Activated CD4-positive, CD25-positive, alpha-beta regulatory T cell treated with anti-CD3 and anti-CD28 coated beads, Interleukin-2, amount 50 U/mL, for 72 hours (primary cell): ENCODE data around the gene DGCR2.
"Not testable (repeated sequence)": the region's sequence is repeated elsewhere in the genome, so short reads cannot be mapped to it uniquely, and the experiment has no call there.

Experiments used
- DNase-seq: peaks from one replicate; pipeline ENCODE4 v3.0.0; 2021

The DGCR2 gene

GRCh38 chr22:18994701-18995326 lies 127.4 kb downstream of the DGCR2 start:
- DNase-seq, result no peak

DNA sequence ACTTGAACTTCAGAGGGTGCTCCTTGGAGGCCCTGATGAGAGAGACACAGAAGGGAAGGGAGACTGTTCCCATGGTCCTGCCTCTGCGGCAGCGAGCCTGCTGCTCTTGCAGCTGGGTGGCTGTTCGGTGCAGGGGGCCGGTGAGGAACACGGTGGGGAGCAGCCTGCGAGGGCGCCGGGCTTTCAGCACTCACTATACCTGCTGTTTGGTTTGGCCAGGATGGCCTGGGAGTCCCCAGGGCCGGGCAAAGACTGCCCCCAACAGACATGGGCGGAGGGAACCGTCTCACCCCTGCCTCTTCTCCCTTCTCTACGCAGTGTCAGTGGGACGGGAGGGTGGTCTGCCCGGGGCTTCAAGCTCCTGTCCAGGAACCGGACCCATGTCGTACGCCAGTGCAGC lies 128.2 kb downstream of the DGCR2 start:
- DNase-seq, result no peak

DNA sequence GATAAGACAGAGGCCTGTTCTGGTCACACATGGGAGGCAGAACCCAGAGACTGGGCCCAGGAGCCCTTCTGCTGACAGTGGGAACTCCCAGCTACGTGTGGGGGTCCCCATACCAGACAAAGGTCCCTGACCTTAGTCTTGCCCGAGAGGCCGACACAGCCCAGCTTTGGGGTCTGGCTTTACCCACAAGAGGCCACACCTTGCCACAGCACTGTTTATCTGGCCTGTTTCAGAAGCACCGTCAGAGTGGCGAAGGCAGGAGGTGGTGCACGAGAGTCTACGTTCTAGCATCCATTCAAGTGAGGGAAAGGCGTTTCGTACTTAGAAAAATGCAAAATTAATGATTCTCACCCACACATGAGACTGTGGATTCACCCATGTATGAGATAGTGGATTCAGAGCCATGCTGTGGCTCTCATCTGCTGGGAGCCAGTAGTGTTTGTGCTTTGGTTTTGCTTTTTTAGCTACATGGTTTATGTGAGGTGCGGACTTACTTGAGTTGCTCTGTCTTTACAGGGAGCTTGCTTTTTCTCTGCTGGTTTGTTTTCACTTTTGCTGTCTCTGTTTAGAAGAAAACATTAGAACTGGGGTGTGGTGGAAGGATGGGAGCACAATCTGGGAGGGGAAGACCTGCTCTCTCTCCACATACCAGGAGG lies 129.5 kb downstream of the DGCR2 start:
- no peak for DNase-seq

DNA sequence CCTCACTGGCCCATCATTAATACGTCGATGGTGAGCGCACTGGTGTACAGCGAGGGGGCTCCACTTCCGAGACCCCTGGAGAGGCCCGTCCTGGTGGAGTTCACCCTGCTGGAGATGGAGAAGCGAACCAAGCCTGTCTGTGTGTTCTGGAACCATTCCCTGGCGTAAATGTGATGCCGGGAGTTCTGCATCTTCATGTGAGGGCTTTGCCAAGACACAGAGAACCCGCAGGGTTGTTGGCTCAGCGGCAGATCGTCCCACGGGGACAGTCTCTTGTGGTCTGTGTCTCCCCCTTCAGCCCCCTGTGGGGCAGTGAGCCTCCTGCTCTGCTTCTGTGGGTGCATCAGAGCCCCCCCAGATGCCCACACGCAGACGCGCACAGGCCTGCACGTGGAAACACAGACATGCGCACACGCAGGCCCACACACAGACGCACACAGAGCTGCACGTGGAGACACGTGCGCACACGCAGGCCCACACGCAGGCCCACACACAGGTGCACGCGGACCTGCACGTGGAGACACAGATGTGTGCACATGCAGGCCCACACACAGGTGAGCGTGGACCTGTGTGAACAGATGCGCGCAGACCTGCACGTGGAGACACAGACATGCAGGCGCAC lies 130.3 kb downstream of the DGCR2 start:
- no peak for DNase-seq

GRCh38 chr22:18991138-18991432 lies 131.1 kb downstream of the DGCR2 start:
- no peak for DNase-seq

GRCh38 chr22:18990355-18991137 lies 131.7 kb downstream of the DGCR2 start:
- no peak for DNase-seq

DNA sequence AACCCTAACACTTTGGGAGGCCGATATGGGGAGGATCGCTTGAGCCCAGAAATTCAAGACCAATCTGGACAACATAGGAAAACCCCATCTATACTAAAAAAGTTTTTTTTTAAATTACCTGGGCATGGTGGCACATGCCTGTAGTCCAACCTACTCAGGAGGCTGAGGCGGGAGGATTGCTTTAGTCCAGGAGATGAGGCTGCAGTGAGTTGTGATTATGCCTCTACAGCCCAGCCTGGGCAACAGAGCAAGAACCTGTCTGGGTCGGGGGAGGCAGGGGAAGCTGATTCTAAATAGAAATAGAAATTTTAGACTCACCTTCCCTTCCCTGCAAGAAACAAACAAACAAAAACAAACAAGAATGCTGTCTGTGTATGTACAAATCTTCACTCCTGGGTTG lies 133.3 kb downstream of the DGCR2 start:
- no peak for DNase-seq

GRCh38 chr22:18987765-18988164 lies 134.4 kb downstream of the DGCR2 start:
- no peak for DNase-seq

GRCh38 chr22:18987114-18987513 lies 135.1 kb downstream of the DGCR2 start:
- not testable (repeated sequence) for DNase-seq
